ENCODE measurements around the gene RAVER1.

GRCh38 chr19:10286803-10287737, 46.3 kb downstream of the RAVER1 start, which contains the start of gene ICAM4:
- TF ChIP-seq CTCF (conservative IDR thresholded peaks at IDR 0.05; ENCODE audit: low read depth, low read length): no peak
- TF ChIP-seq EZH2 (IDR thresholded peaks at IDR 0.05; ENCODE audit: borderline replicate concordance, low read depth, low read length, poor library complexity, severe bottlenecking): no peak

Measured in A673 (cell line).